ENCODE results near the gene PLCD3.

The PLCD3 gene

DNA sequence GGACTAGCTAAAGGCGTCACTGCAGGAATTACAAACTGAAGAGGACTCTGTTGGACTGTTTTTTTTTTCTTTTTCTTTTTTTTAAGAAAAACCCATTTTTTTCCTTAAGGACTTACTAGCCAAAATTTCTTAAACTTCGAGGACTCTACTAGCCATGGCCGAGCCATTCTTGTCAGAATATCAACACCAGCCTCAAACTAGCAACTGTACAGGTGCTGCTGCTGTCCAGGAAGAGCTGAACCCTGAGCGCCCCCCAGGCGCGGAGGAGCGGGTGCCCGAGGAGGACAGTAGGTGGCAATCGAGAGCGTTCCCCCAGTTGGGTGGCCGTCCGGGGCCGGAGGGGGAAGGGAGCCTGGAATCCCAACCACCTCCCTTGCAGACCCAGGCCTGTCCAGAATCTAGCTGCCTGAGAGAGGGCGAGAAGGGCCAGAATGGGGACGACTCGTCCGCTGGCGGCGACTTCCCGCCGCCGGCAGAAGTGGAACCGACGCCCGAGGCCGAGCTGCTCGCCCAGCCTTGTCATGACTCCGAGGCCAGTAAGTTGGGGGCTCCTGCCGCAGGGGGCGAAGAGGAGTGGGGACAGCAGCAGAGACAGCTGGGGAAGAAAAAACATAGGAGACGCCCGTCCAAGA is 16.8 kb upstream of the PLCD3 start:
- DNase-seq = peak; percentile 74

GRCh38 chr17:45148183-45149036 is 16.1 kb upstream of the PLCD3 start, which contains the start of gene HEXIM1:
Gene HEXIM1 (plus strand): TSS chr17:45148475. CDS start chr17:45149191, 716 bp downstream.
- DNase-seq = peak; percentile 97

DNA sequence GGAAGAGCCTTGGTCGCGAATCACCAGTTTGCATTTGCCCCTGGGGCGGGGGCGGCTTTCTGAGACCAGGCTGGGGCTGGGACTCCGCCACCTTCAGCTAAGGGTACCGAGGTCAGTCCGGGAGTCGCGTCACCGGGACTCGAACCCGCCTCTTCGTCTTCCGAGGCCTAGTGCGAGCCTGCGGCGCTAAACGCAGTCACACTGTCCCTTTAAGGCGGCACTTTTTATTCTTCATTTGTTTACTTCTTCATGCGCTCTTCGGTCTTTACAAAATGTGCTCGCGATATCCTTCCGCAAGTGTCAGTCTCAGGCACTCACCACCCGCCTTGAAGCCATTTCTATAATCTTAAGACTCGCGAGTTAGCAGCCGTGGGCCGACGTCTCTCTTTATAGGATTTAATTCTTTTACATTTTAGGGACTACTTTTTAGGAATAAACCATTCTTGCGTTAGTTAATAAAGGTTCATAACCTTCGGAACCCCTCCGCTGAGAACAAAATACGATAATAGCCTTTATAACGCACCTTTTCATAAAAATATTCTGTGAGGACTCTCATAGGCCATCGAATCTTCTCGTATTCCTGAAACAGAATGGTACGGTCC is 15.4 kb upstream of the PLCD3 start:
- DNase-seq = peak; percentile 75

GRCh38 chr17:45146890-45147580 is 14.7 kb upstream of the PLCD3 start:
- DNase-seq = no peak

DNA sequence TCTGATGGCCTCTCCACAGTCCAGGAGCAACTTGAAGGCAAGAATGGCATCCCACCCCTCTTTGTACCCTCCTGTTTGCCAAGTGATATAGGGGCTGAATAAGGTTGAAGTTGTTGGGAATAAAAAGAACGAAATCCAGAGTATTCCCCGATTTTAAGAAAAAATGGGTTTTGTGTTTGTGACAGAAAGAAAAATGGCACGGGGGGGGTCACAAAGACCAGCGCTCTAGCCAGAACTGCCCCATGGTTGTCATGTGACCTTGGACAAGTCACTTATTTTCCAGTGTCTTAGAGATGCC is 14.2 kb upstream of the PLCD3 start:
- no peak for DNase-seq

GRCh38 chr17:45146166-45146565 is 13.9 kb upstream of the PLCD3 start:
- no peak for DNase-seq

DNA sequence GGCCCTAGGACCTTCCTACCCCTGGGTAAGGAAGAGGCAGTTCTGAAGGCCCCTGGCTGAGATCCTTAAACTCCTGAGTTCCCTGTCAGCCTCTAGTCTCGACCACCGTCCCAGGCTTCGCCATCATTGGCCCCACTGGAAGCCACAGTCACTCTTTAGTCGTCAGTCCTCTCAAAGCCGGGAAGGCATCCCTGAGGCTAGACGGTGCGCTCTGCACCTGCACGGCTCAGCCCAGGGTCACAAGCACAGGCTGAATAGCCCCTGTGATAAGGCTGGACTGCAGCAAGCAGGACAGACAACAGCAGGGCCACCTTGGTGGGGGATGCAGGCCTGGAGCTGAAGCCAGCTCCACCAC is 12.7 kb upstream of the PLCD3 start:
- DNase-seq = no peak

GRCh38 chr17:45144199-45145034 is 12.1 kb upstream of the PLCD3 start:
- no peak for DNase-seq

DNA sequence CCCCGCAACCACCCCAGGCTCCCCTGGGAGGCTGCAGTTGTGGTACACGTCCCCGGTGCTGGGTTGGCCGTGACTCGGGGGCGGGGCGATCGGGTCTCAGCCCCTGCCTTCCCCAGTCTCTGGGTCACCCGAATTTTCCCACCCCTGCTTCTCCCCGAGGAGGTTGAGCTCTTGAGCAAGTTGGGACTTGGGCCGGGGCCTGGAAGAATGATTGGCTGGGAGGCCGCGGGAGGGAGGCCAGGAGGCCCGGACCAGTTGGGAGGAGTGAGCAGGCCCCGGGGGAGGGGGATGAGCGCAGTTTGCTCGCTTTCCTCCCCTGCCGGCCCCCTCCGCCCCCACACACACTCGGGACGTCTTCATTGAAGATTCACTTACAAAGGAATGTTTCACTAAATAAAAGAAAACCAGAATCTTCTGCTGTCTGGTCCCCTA is 11.5 kb upstream of the PLCD3 start:
- DNase-seq = no peak

- no peak for DNase-seq
These were observed 10.9 kb upstream of the PLCD3 start for GRCh38 chr17:45143094-45143670.

GRCh38 chr17:45139533-45139920 is 7.2 kb upstream of the PLCD3 start:
- DNase-seq = no peak

DNA sequence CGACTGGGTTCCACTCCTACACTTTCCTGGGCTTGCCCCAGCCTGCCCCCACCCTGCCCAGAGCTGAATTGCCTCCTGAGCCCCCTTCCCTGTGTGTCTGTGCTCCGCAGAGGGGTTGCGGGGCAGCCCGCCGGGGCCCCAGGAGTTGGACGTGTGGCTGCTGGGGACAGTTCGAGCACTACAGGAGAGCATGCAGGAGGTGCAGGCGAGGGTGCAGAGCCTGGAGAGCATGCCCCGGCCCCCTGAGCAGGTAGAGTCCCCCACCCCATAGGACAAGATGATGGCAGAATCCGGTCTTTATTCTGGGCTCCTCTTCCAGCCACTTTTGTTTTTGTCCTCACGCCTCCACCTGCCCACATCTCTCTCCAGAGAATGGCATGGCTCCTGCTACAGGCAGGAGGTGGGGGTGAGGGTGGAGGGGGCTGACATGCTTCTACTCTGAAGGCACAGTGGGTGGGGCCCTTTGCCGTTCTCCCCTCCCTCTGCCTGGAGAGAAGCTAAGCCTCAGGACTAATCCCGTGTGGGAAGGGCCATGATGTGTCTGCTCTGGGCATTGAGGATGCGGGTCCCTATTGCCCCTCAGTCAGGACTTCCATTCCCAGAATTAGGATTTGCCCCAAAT is 6.7 kb upstream of the PLCD3 start:
- DNase-seq = no peak

GRCh38 chr17:45137561-45138305 is 5.4 kb upstream of the PLCD3 start:
- no peak for DNase-seq

DNA sequence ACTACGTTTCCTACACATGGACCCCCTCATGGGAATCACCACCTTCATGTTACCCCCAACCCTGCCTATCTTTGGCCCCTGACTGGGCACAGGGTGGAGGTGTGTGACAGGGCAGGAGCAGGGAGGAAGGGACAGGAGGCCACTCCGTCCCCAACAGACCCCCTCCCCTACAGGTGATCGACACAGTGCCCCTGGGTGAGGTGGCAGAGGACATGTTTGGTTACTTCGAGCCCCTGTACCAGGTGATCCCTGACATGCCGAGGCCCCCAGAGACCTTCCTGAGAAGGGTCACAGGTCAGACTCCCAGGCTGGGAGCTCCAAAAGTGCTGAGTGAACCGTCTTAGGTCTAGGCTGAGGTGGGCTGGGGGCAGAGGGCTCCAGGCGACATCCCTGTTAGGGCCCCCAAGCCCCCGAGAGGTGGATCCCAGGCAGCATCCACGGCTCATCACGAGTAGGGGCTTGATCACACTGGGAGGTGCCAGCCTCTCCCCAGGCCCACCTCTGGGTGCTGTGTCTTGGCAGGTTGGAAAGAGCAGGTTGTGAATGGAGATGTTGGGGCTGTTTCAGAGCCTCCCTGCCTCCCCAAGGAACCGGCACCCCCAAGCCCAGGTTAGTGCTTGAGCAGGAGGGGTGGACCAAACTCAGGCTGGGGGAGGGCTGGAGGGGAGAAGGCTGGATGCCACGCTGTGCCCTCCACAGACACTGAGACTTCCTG is 4.7 kb upstream of the PLCD3 start:
- no peak for DNase-seq

GRCh38 chr17:45135978-45136791 is 3.9 kb upstream of the PLCD3 start:
- no peak for DNase-seq

DNA sequence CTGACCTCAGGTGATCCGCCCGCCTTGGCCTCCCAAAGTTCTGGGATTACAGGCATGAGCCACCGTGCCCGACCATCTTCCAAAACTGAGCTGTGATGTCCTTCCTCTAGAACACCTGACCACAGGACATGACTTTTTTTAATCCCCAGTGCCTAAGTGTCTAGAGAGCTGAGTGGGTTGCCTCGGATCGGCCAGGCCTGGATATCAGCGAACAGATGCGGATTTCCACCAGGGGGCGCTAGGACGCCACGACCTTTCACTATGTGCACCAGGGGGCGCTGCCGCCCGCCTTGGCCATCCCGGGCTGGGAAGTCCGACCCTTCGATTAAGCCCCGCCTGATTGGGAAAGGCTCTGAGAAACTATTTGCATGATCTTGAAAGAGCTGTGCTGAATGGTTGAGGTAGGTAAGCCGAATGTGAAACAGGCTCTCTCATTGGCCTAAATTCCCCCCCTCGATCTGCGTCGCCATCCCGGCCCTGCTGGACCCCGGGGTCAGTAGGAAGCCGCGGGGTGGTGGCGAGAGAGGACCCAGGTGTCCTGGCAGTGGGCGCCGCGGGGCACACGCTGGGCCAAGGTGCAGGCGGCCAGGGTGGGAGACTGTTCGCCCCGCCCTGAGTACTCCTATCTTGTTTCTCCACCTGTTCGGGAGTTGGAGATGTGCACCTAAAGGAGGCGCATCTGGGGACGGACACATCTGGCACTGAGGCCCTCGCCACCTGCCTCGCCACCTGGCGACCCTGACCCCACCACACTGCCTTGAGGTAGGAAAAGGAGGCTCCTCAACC is 3.1 kb upstream of the PLCD3 start, which contains the start of gene ACBD4:
Gene ACBD4, plus strand, starts transcription at position 496 of the 786 bp plus-strand sequence. CDS start 458 bp downstream, outside the sequence.
- DNase-seq = peak; percentile 98

DNA sequence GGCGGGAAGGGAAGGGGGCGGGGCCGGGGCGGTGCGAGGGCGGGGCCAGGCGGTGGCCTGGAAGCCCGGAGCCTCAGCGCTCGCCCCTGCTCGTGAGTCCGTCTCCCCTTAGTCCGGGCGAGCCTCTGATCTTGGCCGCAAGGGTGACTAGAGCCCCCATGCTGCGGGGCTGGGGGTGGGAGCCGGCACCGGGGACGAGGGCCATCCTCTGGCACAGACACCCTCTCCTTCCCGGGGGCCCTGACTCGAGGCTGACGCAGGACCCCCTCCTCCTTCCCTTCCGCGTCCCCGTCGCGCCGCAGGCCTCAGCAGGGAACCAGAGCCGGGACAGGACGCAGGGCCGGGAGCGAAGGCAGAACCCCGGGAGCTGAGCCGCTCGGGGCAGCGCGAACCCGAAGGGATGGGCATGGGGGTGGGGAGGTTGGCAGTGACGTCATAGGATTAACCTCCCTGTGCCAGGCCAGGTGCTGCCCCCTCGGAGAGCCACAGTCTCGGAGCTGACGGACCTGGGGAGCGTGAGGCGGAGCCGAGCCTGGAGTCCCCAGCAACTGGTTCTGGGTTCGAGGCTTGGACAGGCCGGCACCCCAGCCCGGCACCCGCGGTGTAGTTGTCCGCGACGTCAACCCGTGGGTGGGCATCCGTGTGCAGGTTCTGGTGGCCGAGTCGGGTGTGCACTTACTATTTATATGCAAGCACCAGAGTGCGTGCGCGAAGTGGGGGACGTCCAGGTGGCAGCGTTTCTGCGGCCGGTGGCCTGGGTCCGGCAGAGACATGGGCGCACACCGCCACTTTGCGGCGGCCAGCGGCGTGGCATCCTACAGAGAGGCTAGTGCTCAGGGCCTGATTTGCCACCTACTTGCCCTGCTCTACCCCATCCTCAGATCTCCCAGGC is 503 bp upstream of the PLCD3 start:
- DNase-seq = peak; percentile 71

Measured in activated CD4-positive, CD25-positive, alpha-beta regulatory T cell treated with anti-CD3 and anti-CD28 coated beads, Interleukin-2, amount 50 U/mL, for 72 hours (primary cell).